Esophagus muscularis mucosa (tissue), 4 donors: Measurements from ENCODE around the gene FAM53C.

Experiments
- CTCF ChIP-seq, 3 experiments: fragments of 200-600 bp in 2 of 3; fragments of 450-650 bp in 1 of 3; sonication (generic) in 2 of 3; IDR thresholded peaks; one replicate each; pipeline ENCODE4 v1.5.1; 2017 to 2019; ENCODE audit warnings: antibody characterized with exemption in 3 of 3, mild to moderate bottlenecking in 2 of 3, moderate library complexity in 1 of 3
- EP300 ChIP-seq: sonication (generic); formaldehyde crosslinking; IDR thresholded peaks from one replicate; pipeline ENCODE4 v1.6.1; 2017; ENCODE audit warnings: antibody characterized with exemption
- POLR2A ChIP-seq: fragments of 450-650 bp; IDR thresholded peaks from one replicate; pipeline ENCODE4 v1.6.1; 2017; ENCODE audit warnings: antibody characterized with exemption, moderate library complexity, mild to moderate bottlenecking, low read depth
- POLR2AphosphoS5 ChIP-seq, 2 donors: sonication (generic); formaldehyde crosslinking; IDR thresholded peaks; one replicate each; pipeline ENCODE4 v1.6.1; 2017; ENCODE audit warnings: antibody characterized with exemption in 2 of 2

GRCh38 chr5:138337685-138338410, at the start of gene FAM53C:
- TF ChIP-seq POLR2A (peak; percentile 93), CTCF (IDR thresholded peaks at IDR 0.05) (no peak), EP300 (no peak), POLR2AphosphoS5 (IDR thresholded peaks at IDR 0.05) (peak; percentile 94 to 99)
